Measurements from ENCODE around the gene SIRPA.

GRCh38 chr20:1870323-1870722, 24.9 kb upstream of the SIRPA start:
- TF ChIP-seq CTCF (IDR thresholded peaks at IDR 0.05; ENCODE audit: low read depth, low read length) (no peak), EZH2phosphoT487 (IDR thresholded peaks at IDR 0.05; ENCODE audit: low read depth) (no peak)
